ENCODE results near the gene TRIM2.
A peak's percentile ranks its signal among the peaks of the same experiment; 100 is the strongest.

TRIM2 gene

GRCh38 chr4:153249199-153250041 lies 45.2 kb downstream of the TRIM2 start:
- DNase-seq: peak; percentile 71

- no peak for DNase-seq
Observed at GRCh38 chr4:153252122-153252521, 47.9 kb downstream of the TRIM2 start.

DNA sequence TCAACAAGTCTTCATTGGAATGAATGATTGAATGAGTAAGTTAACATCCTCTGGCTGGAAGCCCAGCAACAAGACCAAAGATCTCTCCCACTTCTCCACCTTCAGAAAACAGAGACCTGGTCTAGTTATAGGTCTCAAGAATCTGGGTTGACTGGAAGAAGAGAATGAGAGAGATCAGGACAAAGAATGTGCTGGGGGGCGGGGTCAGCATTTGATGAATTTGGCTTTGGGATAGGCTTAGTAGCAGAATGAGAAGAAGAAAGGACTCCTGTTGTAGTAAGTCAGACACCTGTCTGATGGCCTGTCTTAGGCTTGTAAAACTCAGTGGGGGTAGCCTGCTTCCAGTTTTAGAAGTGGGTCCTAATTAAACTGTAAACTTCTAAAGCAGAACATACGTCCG lies 51.0 kb downstream of the TRIM2 start:
- no peak for DNase-seq

GRCh38 chr4:153257151-153257620 lies 52.9 kb downstream of the TRIM2 start:
- DNase-seq: peak; percentile 75

DNA sequence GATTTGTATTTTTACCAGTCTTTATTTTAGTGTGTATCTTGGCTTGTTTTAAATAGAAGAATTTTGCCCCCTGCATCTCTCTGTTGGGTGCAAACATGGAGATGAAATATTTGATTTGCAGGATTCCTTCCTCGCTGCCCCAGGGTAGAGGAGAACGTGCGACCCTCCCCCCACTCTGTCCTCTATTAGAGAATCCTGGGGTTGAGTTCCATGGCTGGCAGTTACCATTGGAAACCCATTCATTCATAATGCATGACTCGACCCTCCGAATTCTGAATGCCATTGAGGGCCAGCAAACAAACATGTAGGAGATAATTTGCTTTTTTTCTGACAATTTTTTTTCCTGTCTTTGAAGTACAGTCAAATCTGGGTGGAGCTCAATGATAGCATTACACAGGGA lies 53.7 kb downstream of the TRIM2 start:
- DNase-seq: no peak

- no peak for DNase-seq
Observed at GRCh38 chr4:153258750-153259149, 54.5 kb downstream of the TRIM2 start.

- no peak for DNase-seq
Observed at GRCh38 chr4:153259661-153260060, 55.4 kb downstream of the TRIM2 start.

DNA sequence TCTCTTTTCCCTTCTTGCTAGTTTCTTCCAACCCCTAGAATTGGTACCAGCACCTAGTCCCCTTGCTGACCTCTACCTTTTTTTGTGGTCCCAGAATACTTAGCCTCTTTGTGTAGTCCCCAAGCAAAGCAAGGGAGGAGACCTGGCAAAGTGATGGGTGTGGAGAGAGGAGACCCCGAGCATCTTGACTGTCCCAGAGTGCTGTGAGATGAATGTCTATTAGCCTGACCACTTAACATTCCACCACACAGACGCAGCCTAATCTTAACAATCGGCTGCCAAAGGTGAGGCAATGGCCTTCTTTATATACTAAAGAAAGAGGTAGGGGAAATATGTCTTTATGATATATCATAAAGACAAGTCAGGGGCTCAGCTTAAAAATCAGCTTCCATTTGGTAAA lies 55.9 kb downstream of the TRIM2 start:
- no peak for DNase-seq

DNA sequence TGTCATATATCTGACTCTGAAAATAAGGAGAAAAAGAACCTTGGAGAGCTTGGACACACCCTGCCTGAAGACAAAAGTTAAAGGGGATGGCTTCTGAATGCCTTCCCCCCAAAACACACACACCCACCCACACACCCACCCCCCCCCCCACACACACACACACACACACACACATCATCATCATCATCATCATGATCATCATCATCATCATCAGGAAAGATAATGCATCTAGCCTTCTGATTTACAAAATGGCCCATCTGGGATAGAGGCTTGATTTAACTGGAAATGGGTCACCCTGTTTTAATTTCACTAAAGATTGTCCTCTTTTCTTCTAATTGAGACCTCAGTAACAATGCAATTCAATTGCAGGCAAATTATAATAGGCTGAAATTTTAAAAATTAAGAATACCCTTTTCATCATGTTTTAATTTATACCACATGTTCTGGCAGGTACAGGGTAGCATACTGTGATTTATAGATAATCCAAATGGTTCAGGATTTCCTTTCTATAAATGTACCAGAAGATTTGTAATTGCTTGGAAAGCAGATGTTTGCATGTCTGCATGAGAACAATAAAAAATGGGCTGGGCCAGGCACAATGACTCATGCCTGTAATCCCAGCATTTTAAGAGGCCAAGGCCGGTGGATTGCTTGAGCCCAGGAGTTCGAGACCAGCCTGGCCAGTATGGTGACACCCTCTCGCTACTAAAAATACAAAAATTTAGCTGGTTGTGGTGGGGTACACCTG lies 56.5 kb downstream of the TRIM2 start:
- peak; percentile 81 for DNase-seq

DNA sequence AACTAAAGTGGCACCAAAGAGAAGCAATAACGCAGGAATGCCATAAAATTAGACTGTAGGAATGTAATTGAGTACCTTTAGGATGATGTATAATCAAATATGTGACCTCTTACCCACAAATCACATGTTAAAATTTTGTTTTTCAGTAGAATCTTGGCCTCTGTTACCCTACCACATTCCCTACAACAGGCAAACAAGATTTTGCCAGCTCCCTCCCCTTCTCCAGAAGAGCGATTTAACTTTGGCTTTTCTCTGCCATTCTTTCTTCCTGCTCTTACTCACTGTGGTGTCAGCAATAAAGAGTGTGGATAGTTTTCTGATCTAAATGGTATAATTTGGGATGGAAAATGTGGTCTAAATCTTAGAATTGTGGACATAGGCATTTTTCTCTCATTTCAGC lies 57.2 kb downstream of the TRIM2 start:
- DNase-seq: no peak

- no peak for DNase-seq
Observed at GRCh38 chr4:153261914-153262313, 57.7 kb downstream of the TRIM2 start.

DNA sequence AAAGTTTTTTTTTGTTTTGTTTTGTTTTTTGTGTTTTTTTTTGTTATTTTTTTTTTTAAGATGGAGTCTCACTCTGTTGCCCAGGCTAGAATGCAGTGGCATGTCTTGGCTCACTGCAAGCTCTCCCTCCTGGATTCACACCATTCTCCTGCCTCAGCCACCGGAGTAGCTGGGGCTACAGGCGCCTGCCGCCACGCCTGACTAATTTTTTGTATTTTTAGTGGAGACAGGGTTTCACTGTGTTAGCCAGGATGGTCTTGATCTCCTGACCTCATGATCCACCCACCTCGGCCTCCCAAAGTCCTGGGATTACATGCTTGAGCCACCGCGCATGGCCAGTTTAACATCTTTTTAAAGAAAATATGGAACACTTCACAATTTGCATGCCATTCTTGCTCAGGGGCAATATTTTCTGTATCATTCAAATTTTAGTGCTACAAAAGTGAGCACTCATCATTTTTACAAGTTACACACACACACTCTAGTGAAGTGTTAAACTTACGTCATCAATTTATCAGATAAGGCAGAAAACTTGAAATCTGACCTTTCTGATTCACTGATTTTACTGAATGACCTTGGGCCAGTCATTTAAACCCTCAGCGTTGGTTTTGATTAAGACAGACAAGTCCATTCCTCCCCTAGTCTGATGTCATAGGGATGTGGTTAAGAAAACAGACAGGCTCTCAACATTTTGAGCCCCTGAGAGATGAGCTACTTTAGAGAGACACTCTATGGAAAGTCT lies 61.2 kb downstream of the TRIM2 start:
- DNase-seq: no peak

- no peak for DNase-seq
Observed at GRCh38 chr4:153266988-153267387, 62.7 kb downstream of the TRIM2 start.

DNA sequence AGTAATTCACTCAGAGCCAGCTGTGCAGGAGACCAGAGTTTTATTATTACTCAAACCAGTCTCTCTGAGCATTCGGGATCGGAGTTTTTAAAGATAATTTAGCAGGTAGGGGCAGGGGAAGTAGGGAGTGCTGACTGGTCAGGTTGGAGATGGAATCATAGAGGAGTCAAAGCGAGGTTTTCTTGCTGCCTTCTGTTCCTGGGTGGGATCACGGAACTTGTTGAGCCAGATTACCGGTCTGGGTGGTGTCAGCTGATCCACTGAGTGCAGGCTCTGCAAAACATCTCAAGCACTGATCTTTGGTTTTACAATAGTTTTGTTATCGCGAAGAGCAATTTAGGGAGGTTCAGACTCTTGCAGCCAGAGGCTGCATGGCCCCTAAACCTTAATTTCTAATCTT lies 63.6 kb downstream of the TRIM2 start:
- DNase-seq: no peak

GRCh38 chr4:153268295-153268694 lies 64.1 kb downstream of the TRIM2 start:
- no peak for DNase-seq

DNA sequence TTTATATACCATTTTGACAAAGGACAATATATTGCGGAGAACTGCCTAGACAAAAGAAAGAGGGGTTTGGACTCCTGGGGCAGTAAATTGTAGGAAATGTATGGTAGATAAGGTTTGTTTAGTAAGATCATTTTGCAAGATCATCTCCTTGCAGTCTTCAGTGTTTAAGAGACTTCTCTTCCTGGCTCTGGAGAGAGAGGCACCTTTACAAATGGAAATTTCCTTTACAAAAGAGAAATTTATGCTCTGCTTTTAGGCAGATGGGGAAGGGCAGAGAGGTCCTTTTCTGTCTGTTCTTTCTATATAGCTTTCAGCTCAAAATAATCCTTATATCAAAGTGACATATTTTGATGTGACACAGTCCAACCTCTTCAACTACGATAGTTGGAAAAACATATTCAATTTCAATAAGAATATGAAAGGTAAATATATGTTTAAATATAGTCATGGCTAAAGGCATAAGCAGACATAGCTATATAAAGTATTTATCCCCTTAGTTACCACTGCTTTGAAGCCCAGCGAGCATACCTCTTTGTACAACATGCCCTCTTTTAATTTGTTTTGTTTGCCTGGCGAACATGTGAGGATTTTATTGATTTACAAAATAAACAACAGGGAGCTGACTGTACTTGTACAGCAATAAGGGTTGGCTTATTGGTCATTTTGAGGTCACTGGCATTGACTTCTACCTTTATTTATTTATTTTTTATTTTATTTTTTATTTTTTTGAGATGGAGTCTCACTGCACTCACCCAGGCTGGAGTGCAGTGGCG lies 65.2 kb downstream of the TRIM2 start:
- DNase-seq: no peak

DNA sequence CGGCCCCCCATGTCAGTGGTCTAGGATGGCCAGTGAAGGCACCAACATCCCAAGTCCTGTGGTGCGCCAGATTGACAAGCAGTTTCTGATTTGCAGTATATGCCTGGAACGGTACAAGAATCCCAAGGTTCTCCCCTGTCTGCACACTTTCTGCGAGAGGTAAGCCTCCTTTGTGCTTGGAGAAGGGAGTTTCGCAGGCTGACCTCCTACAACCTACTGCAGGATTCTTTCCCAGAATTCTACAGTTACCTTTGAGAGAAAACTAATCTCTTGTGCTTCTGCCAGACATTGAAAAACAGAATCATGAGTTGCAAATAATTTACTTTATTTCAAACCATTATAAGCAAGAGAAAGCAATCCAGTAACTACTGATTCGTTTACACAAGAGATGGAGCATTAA lies 66.1 kb downstream of the TRIM2 start:
- DNase-seq: no peak

- DNase-seq: no peak
Observed at GRCh38 chr4:153271820-153272219, 67.6 kb downstream of the TRIM2 start.

GRCh38 chr4:153273751-153274150 lies 69.5 kb downstream of the TRIM2 start:
- DNase-seq: no peak

GRCh38 chr4:153274967-153275366 lies 70.7 kb downstream of the TRIM2 start:
- DNase-seq: no peak

GRCh38 chr4:153275380-153276276 lies 71.4 kb downstream of the TRIM2 start:
- DNase-seq: no peak
